ENCODE data around the gene RAI1.

Gene RAI1

GRCh38 chr17:17835415-17836249 is 154.4 kb downstream of the RAI1 start:
- TF ChIP-seq CTCF (conservative IDR thresholded peaks at IDR 0.05) (no peak), ZFX (IDR thresholded peaks at IDR 0.05) (no peak)
- peak overlapping the region; percentile 99 for H3K27ac ChIP-seq

- peak; percentile 54; the same call in 1 of the 2 replicates for TF ChIP-seq ZFX (IDR thresholded peaks at IDR 0.05)
- TF ChIP-seq CTCF (conservative IDR thresholded peaks at IDR 0.05) = no peak
- H3K27ac ChIP-seq = peak overlapping the region; percentile 99
These were observed 155.1 kb downstream of the RAI1 start for GRCh38 chr17:17836250-17836817.

- H3K27ac ChIP-seq = peak within 1 kb of the TSS; percentile 99
- TF ChIP-seq ZFX (IDR thresholded peaks at IDR 0.05) (no peak; the same call in 1 of the 2 replicates), CTCF (conservative IDR thresholded peaks at IDR 0.05) (no peak)
These were observed 155.6 kb downstream of the RAI1 start, which contains the start of gene SREBF1 for GRCh38 chr17:17836818-17837379. Gene SREBF1 (minus strand): TSS chr17:17836986. CDS start chr17:17836817, 169 bp downstream.

- no peak for TF ChIP-seq ZFX (IDR thresholded peaks at IDR 0.05)
- no peak for TF ChIP-seq CTCF (conservative IDR thresholded peaks at IDR 0.05)
- H3K27ac ChIP-seq = peak overlapping the region; percentile 99
These were observed 156.1 kb downstream of the RAI1 start for GRCh38 chr17:17837380-17837821.

- H3K27ac ChIP-seq = peak overlapping the region; percentile 99
- no peak for TF ChIP-seq CTCF (conservative IDR thresholded peaks at IDR 0.05)
- no peak for TF ChIP-seq ZFX (IDR thresholded peaks at IDR 0.05)
These were observed 157.0 kb downstream of the RAI1 start for GRCh38 chr17:17837966-17838962.

- H3K27ac ChIP-seq = peak overlapping the region; percentile 99
- TF ChIP-seq CTCF (conservative IDR thresholded peaks at IDR 0.05) = no peak
These were observed 158.8 kb downstream of the RAI1 start for GRCh38 chr17:17839791-17840707.

Measured in C4-2B (cell line).